ENCODE measurements around the gene IFT52. TPM values are rescaled to one million over a fixed set of nuclear protein-coding genes. Genes with fewer than 3 reads are reported as not detected.

The IFT52 gene
- total RNA-seq = 10 to 100 TPM; 10.9 to 15.9 TPM

- H3K27me3 Mint-ChIP-seq = no peaks in the 10 kb centered on the region
Observed at GRCh38 chr20:43590392-43591303, at the start of gene IFT52. Gene IFT52 (plus strand): TSS chr20:43590937. CDS start chr20:43594699, 3,762 bp downstream.

GRCh38 chr20:43541214-43541613, 49.5 kb upstream of the IFT52 start:
- no peaks in the 10 kb centered on the region for H3K4me1 Mint-ChIP-seq
- no peaks in the 10 kb centered on the region for H3K27me3 Mint-ChIP-seq
- no peak overlapping the region for H3K27ac Mint-ChIP-seq
- no peak for ATAC-seq (replicated peaks)
- no peaks in the 10 kb centered on the region for H3K9me3 Mint-ChIP-seq
- peaks cover 6% of the 10 kb centered on the region for H3K36me3 Mint-ChIP-seq (ENCODE audit: low read depth)
- H3K4me3 Mint-ChIP-seq = no peak overlapping the region

More at GRCh38 chr20:43590392-43591303, at the start of gene IFT52:
- Mint-ChIP-seq H3K27ac (peak within 1 kb of the TSS; percentile 97), H3K9me3 (no peaks in the 10 kb centered on the region), H3K4me1 (peaks cover 12% of the 10 kb centered on the region), H3K36me3 (ENCODE audit: low read depth) (peaks cover 12% of the 10 kb centered on the region), H3K4me3 (peak within 1 kb of the TSS; percentile 96)
- peak; percentile 99 for ATAC-seq (replicated peaks)

DNA sequence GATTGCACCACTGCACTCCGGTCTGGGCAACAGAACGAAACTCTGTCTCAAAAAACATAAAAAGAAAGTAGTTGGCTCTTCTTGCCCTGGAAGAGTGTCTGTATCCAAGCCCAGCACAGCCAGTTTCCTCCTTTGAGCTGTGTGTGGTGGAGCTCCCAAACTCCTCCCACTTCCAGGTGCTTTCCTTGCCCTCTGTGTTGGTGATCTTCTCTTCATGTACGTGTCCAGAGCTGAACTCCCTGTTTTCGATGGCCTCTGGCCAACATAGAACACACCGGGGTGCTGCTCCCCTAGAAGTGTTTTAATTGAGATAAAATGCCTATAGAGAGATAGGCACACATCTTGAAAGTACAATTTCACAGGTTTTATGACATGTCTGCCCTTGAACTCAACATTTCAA, 48.6 kb upstream of the IFT52 start:
- no peak for ATAC-seq (replicated peaks)
- Mint-ChIP-seq H3K36me3 (ENCODE audit: low read depth) (peaks cover 1% of the 10 kb centered on the region), H3K27ac (no peak overlapping the region), H3K27me3 (no peaks in the 10 kb centered on the region), H3K9me3 (no peaks in the 10 kb centered on the region), H3K4me3 (no peak overlapping the region), H3K4me1 (no peaks in the 10 kb centered on the region)

DNA sequence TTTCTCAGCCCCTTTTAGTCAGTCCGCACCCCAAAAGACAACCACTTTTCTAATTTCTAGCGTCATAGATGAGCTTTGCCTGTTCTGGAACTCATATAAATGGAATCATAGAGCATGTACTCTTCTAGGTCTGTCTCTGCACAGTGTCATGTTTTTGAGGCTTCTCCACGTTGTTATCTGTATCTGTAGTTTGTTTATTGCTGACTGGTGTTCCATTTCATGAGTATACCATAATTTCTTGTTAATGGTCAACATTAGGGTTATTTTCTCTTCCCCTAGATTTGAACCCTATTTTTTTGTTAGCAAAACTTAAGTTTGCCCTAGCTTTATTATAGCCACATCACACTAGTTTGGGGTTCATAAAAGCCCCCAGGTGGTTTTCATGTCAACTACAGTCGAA, 48.1 kb upstream of the IFT52 start:
- Mint-ChIP-seq H3K36me3 (ENCODE audit: low read depth) (peaks cover 6% of the 10 kb centered on the region), H3K9me3 (no peaks in the 10 kb centered on the region), H3K27ac (no peak overlapping the region), H3K4me1 (no peaks in the 10 kb centered on the region), H3K27me3 (peaks cover 4% of the 10 kb centered on the region), H3K4me3 (no peak overlapping the region)
- no peak for ATAC-seq (replicated peaks)

DNA sequence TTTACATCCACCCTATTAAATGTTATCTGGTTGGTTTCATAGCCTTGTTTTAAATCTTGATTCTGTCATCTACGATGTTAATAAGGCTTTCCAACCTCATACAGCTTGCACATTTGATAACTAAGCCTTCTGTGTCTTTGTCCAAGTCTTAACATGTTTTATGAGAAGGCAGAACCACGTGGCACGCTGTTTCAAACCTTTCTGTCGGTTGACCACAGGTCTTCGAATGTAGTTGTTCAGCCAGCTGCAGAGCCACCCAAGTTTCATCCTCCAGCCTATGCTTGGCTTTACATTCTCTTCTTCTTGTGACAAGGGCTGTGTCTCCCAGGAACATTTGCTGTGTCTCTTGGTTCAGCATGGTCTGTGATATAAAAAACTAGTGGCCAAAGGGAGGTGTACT, 47.6 kb upstream of the IFT52 start:
- Mint-ChIP-seq H3K4me1 (no peaks in the 10 kb centered on the region), H3K36me3 (ENCODE audit: low read depth) (peaks cover 11% of the 10 kb centered on the region), H3K9me3 (no peaks in the 10 kb centered on the region)

GRCh38 chr20:43544501-43544900, 46.2 kb upstream of the IFT52 start:
- no peaks in the 10 kb centered on the region for H3K4me1 Mint-ChIP-seq
- H3K36me3 Mint-ChIP-seq (ENCODE audit: low read depth) = peaks cover 12% of the 10 kb centered on the region
- peaks cover 7% of the 10 kb centered on the region for H3K27me3 Mint-ChIP-seq
- ATAC-seq (replicated peaks) = no peak
- H3K27ac Mint-ChIP-seq = no peak overlapping the region
- H3K4me3 Mint-ChIP-seq = no peak overlapping the region
- no peaks in the 10 kb centered on the region for H3K9me3 Mint-ChIP-seq

More for the DNA sequence above, 47.6 kb upstream of the IFT52 start:
- no peak for ATAC-seq (replicated peaks)
- Mint-ChIP-seq H3K4me3 (no peak overlapping the region), H3K27ac (no peak overlapping the region), H3K27me3 (peaks cover 7% of the 10 kb centered on the region)

GRCh38 chr20:43545837-43546578, 44.7 kb upstream of the IFT52 start:
- Mint-ChIP-seq H3K27ac (no peak overlapping the region), H3K4me3 (no peak overlapping the region), H3K36me3 (ENCODE audit: low read depth) (peaks cover 12% of the 10 kb centered on the region), H3K9me3 (no peaks in the 10 kb centered on the region), H3K4me1 (no peaks in the 10 kb centered on the region), H3K27me3 (peaks cover 7% of the 10 kb centered on the region)
- ATAC-seq (replicated peaks) = no peak

- Mint-ChIP-seq H3K27ac (peak overlapping the region; percentile 34), H3K9me3 (no peaks in the 10 kb centered on the region)
- no peak for ATAC-seq (replicated peaks)
Observed at GRCh38 chr20:43548273-43548880, 42.4 kb upstream of the IFT52 start.

DNA sequence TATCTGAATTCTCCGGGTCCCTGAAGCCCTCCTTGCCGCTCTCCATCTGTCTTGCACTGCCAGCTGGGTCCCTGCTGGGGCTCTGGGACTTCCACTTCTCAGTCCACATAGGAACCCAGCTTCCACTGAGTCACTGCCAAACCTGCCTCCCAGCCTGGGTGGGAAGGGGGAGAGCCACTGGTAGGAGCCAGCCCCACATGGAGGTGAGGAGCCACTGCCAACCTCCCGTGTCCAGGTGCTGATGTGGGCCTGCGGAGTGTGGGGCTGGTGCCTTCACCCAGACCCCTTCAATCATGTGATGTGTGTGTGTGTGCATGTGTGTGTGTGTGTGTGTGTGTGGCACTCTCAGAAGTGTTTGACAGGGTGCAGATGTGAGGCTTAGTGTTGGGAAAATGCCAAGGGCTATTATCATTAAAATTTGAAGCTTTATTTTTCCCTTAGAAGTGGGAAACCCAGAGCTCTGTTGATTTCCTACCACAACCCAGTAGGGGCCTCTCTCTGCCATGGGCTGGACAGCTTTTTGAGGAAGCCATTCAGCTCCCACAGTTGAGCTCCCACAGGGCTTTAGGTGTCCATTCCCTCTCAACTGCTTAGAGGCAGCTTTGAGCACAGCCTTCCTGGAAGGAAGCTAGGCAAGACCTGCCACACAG, 41.2 kb upstream of the IFT52 start:
- H3K27ac Mint-ChIP-seq = no peak overlapping the region
- H3K4me3 Mint-ChIP-seq = no peak overlapping the region
- ATAC-seq (replicated peaks) = no peak
- H3K9me3 Mint-ChIP-seq = no peaks in the 10 kb centered on the region
- no peaks in the 10 kb centered on the region for H3K4me1 Mint-ChIP-seq
- H3K36me3 Mint-ChIP-seq (ENCODE audit: low read depth) = peaks cover 12% of the 10 kb centered on the region
- H3K27me3 Mint-ChIP-seq = peaks cover 7% of the 10 kb centered on the region

More at GRCh38 chr20:43548273-43548880, 42.4 kb upstream of the IFT52 start:
- Mint-ChIP-seq H3K27me3 (peaks cover 7% of the 10 kb centered on the region), H3K4me1 (no peaks in the 10 kb centered on the region), H3K36me3 (ENCODE audit: low read depth) (peaks cover 12% of the 10 kb centered on the region), H3K4me3 (no peak overlapping the region)

- ATAC-seq (replicated peaks) = no peak
- H3K4me3 Mint-ChIP-seq = no peak overlapping the region
- H3K36me3 Mint-ChIP-seq (ENCODE audit: low read depth) = peaks cover 12% of the 10 kb centered on the region
- H3K4me1 Mint-ChIP-seq = no peaks in the 10 kb centered on the region
- no peak overlapping the region for H3K27ac Mint-ChIP-seq
- H3K27me3 Mint-ChIP-seq = peaks cover 7% of the 10 kb centered on the region
- H3K9me3 Mint-ChIP-seq = no peaks in the 10 kb centered on the region
Observed at GRCh38 chr20:43550456-43550855, 40.3 kb upstream of the IFT52 start.

DNA sequence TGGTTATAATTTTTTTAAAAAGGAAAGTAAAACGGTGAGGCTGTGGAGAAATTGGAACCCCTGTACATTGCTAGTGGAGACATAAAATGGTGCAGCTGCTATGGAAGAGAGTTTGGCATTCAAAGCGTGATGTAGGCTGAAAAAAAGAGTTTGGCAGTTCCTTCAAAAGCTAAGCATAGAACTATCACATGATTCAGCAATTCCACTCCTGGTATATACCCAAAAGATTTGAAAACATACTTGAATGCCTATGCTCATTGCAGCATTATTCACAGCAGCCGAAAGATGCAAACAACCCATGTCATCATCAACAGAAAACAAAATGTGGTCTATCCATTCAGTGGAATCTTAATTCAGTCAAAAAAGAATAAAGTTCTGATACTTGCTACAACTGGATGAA, 36.4 kb upstream of the IFT52 start:
- Mint-ChIP-seq H3K4me1 (no peaks in the 10 kb centered on the region), H3K27me3 (no peaks in the 10 kb centered on the region), H3K9me3 (no peaks in the 10 kb centered on the region), H3K36me3 (ENCODE audit: low read depth) (no peaks in the 10 kb centered on the region), H3K27ac (no peak overlapping the region), H3K4me3 (no peak overlapping the region)
- no peak for ATAC-seq (replicated peaks)

DNA sequence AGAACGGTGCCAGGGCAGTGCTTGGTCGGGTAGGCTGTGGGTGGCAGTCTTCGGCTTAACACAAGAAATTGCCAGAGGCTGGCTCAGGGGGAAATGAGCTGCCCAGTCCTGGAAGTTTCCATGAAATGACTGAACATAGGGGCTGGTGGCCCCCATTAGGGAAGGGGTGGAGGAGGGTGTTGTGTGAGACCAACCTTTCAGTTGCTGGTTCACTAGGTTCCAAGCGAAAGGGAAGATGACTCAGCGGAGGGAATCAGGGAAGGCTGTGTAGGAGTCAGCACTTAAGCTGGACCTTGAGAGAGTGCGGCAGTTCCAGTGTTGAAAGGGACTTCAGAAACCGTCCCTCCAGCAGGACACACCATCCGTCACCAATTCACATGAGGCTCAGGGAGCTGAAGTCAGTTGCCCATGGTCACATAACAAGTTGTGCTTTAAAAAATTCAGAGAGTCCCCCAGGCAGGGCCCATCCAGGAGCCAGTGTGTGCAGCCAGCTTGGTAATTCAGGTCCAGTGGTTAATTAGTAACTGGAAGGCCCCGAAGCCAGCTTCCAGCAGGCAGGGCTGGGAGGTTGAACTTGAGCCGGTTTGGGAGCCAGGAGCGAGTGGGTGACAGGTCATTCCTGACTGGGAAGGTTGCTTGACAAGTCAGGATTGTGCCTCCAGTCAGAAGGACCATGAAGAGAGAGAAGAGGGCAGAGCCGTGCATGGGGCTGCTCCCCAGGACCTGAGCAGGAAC, 32.2 kb upstream of the IFT52 start, which contains the start of gene SGK2:
Gene SGK2, plus strand, starts transcription at position 616 of the 735 bp plus-strand sequence. CDS start 7,469 bp downstream, outside the sequence.
- Mint-ChIP-seq H3K27ac (no peak within 1 kb of the TSS), H3K27me3 (no peaks in the 10 kb centered on the region), H3K36me3 (ENCODE audit: low read depth) (no peaks in the 10 kb centered on the region), H3K9me3 (no peaks in the 10 kb centered on the region), H3K4me3 (no peak within 1 kb of the TSS), H3K4me1 (peaks cover 4% of the 10 kb centered on the region)
- ATAC-seq (replicated peaks) = no peak

DNA sequence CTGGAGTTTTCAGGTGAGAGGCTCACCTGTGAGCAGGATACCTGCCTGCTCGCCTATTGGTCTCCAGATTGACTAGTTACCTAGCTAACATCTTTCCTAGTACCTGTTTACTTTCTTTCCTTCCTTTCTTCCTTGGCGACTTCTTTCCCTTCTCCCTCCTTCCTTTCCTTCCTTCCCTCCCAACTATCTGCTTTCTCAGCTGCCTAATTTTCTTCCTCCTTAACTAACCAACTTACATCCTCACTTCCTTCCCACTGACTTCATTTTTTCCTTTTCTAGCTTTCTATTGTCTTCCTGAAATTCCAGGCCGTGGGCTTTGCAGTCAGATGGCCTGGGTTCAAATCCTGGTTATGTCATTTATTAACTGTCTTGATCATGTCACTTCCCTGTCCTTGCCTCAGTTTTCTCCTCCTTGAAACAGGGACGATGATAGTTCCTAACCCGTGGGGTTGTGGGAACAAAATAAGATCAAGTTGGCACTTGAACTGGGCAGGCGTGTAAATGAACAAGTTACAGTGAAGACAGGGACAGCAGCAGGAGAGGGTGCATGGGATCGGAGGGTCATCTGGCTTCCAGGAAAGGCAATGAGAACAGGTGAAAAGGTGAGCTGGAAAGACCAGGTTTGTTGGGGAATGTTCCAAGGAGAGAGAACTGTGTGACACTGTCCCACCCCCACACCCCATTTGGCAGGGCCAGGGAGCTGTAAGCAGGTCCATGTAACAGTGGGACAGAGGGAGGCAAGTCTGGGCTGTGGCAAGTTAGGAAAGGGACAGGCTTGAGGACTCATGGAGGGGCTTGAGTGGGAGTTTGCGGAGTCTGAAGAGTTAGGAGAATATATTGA, 31.4 kb upstream of the IFT52 start:
- ATAC-seq (replicated peaks) = no peak
- H3K4me3 Mint-ChIP-seq = no peak overlapping the region
- H3K36me3 Mint-ChIP-seq (ENCODE audit: low read depth) = no peaks in the 10 kb centered on the region
- H3K27ac Mint-ChIP-seq = no peak overlapping the region
- no peaks in the 10 kb centered on the region for H3K27me3 Mint-ChIP-seq
- H3K9me3 Mint-ChIP-seq = no peaks in the 10 kb centered on the region
- peaks cover 4% of the 10 kb centered on the region for H3K4me1 Mint-ChIP-seq

Data from activated T-helper 17 cell treated with anti-CD3 and anti-CD28 coated beads, Interleukin-2, amount 50 U/mL, for 72 hours (primary cell).